Upper lobe of left lung (tissue), 4 donors: ENCODE results near the gene DMRTC2.

Source experiments
- CTCF ChIP-seq, 6 experiments: fragments of 450-650 bp in 4 of 6; fragments of 200-600 bp in 2 of 6; sonication (generic) in 2 of 6; IDR thresholded peaks; one replicate each; pipeline ENCODE4 v1.5.1; 2016 to 2019; ENCODE audit warnings: antibody characterized with exemption in 6 of 6
- EP300 ChIP-seq, 4 donors: sonication (generic); formaldehyde crosslinking; IDR thresholded peaks; one replicate each; pipeline ENCODE4 v1.5.1; 2017; ENCODE audit warnings: antibody characterized with exemption in 4 of 4, control low read depth in 2 of 4
- POLR2A ChIP-seq, 4 donors: fragments of 450-650 bp; IDR thresholded peaks; one replicate each; pipeline ENCODE4 v1.5.1; 2016 to 2017; ENCODE audit warnings: antibody characterized with exemption in 4 of 4, mild to moderate bottlenecking in 2 of 4

GRCh38 chr19:41843371-41843770, 1.5 kb upstream of the DMRTC2 start:
- no peak for TF ChIP-seq POLR2A (IDR thresholded peaks at IDR 0.05)
- no peak for TF ChIP-seq CTCF (IDR thresholded peaks at IDR 0.05)
- no peak for TF ChIP-seq EP300 (IDR thresholded peaks at IDR 0.05)
